GM19467 (cell line): ENCODE results near the gene AWAT2.
"Not testable (repeated sequence)": the region's sequence is repeated elsewhere in the genome, so short reads cannot be mapped to it uniquely, and the experiment has no call there.

Source experiments
- ATAC-seq: cut with Tn5 transposase; IDR thresholded peaks from one replicate; pipeline ENCODE4 v1.9.1; 2021; ENCODE audit warnings: mild to moderate bottlenecking, moderate library complexity; ENCODE audit not compliant: unreplicated experiment

The AWAT2 gene

DNA sequence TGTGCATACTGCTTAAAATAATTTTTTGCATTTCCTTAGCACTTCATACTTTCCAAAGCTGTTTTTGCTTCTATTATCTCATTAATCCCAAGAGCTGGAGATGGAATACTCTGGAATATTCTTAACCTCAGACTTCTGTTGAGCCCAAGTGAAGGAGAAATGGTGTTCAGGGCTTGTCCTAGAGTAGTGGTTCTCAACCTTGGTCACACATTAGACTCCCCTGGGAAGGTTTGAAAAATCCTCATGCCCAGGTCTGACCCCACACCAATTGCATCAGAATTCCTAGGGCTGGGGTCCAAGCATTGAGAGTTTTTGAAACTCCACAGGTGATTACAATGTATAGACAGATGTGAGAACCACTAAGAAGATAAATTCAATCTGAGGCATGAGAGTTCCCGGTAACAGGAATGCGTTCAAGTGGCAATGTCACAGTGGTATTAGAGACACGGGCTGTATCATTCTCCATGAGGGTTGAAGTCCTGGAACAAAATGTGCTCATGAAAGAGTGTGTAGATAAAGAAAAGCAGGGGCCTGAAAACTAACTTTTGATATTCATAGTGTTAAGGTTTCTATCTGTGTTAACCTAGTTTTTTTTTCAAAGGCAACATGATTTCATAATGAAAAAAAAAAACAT lies 47.9 kb downstream of the AWAT2 start:
- no peak for ATAC-seq

DNA sequence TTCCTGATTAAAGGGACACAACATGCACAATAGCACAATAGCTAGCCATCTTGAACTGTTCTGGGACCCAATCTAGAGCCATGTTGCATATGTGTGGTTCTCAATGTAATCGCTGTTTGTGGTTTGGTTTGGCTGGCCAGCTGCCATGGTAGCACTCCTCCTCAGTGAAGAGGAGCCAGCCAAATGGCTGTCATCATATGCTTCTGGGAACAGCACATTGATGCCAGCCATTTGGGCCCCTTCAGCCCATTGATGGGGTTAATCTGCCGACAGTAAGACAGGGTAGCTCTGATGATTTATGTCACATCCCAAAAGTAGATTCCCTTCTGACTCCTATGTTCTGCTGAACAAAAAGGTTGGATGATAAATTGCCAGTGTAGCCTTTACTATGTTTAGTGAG lies 48.5 kb downstream of the AWAT2 start:
- no peak for ATAC-seq

DNA sequence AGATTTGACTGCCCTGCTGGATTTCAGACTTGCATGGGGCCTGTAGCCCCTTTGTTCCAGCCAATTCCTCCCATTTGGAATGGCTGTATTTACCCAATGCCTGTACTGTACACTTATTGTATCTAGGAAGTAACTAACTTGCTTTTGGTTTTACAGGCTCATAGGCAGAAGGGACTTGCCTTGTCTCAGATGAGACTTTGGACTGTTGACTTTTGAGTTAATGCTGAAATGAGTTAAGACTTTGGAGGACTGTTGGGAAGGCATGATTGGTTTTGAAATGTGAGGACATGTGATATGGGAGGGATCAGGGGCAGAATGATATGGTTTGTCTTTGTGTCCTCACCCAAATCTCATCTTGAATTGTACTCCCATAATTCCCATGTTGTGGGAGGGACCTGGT lies 51.4 kb downstream of the AWAT2 start:
- not testable (repeated sequence) for ATAC-seq

DNA sequence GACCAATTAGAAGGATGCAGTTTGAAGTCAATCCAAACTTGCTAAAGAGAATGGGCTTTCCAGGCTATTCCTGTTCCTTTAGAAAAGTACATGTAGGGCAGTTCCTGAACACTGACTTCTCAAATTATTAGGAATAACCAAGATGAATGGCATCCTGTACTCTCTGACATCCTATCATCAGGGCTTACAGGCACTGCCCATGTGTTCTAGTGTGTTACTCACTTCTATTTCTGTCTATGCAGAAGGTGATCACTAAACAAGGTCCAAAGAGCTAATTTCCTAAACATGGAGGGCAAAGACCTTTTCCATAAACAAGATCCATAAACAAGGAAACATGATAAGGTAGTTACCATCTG lies 53.6 kb downstream of the AWAT2 start:
- no peak for ATAC-seq

DNA sequence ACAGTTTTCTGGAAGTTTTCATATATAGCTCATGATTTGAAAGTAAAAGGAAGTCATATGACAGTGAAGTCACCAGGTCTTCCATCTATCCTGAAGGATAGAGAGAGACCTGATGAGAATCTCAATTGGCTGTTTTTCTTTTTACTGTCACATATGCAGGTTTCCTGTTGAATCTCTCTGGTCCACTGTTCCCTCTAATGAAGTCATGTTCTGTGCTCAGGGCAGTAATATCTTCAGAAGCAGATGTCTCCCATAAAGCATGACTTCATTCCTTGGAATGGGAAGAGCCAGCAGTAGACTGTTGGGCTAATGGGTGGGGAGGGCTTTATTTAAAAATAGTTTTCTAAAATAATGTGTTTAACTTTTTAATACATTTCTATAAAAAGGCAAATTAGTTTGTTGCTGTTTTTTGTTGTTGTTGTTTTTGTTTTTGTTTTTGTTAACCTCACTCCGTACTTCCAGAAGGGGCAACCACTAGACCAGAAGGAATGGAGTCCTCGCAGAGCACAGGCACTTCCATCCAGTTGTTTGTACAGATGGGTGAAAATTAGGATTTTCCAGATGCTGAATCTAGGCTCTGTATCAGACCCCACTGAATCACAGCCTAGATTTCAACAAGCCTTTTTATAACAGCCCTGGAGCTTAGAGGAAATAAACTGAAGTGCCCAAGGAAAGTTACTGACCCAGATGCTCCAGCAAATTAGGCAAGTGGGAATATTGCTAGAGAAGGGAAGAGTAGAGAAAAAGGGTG lies 54.2 kb downstream of the AWAT2 start:
- ATAC-seq = no peak

DNA sequence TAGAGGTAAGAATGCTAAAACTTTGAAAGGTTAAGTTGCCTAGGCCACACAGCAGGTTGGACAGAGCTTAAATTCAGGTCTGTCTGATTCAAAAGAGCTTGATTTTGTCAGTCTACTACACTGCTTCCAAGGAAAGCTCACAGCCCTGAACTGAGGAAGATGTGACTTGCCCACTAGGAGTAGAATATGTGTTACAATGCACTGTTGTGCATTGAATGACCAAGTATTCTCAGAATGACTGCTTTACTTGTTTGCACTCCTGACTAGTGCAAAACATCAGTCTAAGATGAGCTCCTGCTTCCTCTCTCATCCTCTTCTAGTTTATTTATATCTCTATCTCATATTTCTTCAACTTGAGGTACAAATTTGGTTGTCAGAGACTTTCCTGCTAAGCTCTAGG lies 56.2 kb downstream of the AWAT2 start:
- no peak for ATAC-seq

DNA sequence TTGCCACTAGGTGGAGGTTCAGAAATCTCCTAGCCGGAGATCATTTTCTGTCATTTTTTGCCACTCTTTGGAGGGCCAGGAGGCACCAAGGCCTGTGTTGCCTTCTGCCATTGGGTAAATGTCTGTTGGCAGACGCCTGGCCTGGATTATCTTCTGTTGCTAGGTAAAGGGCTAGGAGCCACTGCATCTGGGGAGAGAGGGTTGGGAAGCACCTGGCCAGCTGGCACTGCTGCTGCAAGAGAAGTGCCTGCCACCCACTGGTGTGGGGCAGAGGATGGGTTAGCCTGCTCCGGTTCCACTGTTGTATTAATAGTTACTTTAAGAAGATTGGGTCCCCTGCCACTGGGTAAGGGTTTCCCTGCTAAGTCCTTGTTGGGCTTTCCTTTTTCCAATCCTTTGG lies 58.1 kb downstream of the AWAT2 start:
- no peak for ATAC-seq
